CMK (cell line): ENCODE measurements around the gene AGXT.
"Not testable (repeated sequence)": the region's sequence is repeated elsewhere in the genome, so short reads cannot be mapped to it uniquely, and the experiment has no call there.

Source experiments
- DNase-seq: peaks from one replicate; pipeline ENCODE4 v3.0.0-alpha.2; 2010; ENCODE audit warnings: low read depth

AGXT gene

DNA sequence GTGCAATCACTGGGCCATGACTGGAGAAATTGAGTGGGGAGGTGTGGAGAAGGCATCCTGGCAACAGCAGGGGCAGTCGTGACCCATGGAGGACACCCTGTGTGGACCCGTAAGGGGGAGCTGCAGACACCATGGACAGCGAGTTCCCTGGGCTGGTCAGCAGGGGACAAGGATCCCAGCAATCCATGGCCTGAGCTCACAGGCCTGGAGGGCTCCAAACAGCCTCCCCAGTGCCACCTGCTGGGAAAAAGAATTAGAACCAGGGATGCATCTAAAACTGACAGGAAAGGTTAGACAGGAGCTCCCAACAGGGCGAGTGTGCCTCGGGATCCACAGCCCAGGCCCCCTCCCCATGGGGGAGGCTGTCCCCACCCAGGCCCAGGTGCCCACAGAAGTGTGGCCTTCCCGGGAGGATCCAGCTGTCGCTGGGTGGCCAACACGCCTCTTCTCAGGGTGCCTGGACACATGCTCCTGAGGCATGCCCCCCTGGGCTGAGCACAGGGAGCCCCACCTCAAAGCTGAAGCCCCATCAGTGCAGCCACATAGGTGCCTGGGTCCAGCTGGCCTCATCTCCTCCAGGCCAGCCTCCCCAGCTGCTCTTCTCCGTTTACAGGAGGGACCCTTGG is 28.1 kb upstream of the AGXT start:
- DNase-seq = no peak

DNA sequence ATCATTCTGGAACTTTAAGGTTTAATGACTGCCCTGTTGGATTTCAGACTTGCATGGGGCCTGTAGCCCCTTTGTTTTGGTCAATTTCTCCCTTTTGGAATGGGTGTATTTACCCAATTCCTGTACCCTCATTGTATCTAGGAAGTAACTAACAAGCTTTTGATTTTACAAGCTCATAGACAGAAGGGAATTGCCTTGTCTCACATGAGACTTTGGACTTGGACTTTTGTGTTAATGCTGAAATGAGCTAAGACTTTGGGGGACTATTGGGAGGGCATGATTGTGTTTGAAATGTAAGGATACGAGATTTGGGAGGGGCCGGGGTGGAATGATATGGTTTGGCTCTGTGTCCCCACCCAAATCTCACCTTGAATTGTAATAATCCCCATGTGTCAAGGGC is 22.3 kb upstream of the AGXT start:
- DNase-seq = not testable (repeated sequence)

DNA sequence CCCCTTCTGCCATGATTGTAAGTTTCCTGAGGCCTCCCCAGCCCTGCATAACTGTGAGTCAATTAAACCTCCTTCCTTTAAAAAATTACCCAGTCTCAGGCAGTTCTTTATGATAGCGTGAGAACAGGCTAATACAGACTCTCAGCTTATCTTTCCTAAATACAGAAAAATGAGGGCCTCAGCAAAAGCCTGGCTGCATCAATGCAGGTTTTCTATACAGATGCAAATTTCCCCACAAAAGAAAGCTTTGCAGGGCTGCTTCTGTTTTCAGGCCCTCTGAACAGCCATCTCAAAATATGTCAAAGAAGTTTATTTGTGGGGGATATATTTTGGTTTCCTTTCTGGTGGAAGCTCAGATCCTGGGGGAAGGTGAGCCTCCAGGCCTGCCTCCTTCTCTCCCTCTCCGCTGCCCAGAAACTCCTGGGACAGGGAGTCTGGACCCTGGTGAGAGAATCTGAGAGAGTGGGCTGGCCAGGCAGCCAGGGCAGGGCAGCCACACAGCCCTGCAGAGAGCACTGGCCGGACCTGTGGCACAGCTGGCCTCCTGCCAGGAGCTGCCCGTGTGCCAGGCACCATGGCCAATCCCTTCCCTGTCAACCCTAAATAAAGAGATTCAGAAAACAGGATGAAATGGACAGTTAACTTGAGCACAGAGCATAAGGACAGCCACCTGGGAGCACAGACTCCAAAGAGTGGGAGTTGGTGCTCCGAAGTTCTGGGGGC is 21.6 kb upstream of the AGXT start:
- no peak for DNase-seq

DNA sequence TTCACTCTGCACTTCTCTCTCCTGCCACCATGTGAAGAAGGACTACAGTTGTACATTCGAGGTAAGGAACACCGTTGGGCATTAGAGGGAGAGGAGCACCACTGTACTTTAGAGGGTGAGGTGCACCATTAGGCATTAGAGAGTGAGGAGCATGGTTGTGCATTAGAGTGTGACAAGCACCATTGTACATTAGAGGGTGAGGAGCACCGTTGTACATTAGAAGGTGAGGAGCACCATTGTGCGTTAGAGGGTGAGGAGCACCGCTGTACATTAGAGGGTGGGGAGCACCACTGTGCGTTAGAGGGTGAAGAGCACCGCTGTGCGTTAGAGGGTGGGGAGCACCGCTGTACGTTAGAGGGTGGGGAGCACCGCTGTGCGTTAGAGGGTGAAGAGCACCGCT is 20.8 kb upstream of the AGXT start:
- no peak for DNase-seq

- no peak for DNase-seq
These were observed 19.5 kb upstream of the AGXT start for GRCh38 chr2:240848900-240849680.

GRCh38 chr2:240850026-240850425 is 18.6 kb upstream of the AGXT start:
- no peak for DNase-seq

DNA sequence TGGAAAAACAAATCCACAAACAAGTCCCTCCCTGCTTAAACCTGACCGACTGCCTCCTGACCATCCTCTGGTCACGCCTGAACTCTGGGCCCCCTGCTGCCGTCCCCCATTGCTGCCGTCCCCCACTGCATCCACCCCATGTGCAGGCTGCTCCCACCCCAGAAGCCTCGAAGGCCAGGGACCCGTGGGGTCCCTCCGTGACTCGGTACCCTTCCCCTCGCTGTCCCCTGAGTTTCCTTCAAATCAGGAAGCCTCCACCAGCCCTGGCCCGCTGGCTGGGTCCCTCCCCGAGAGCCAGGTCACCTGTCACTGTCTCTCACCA is 17.9 kb upstream of the AGXT start:
- no peak for DNase-seq

GRCh38 chr2:240851078-240851991 is 17.3 kb upstream of the AGXT start:
- peak; percentile 65 for DNase-seq

GRCh38 chr2:240852671-240853314 is 15.8 kb upstream of the AGXT start:
- no peak for DNase-seq

DNA sequence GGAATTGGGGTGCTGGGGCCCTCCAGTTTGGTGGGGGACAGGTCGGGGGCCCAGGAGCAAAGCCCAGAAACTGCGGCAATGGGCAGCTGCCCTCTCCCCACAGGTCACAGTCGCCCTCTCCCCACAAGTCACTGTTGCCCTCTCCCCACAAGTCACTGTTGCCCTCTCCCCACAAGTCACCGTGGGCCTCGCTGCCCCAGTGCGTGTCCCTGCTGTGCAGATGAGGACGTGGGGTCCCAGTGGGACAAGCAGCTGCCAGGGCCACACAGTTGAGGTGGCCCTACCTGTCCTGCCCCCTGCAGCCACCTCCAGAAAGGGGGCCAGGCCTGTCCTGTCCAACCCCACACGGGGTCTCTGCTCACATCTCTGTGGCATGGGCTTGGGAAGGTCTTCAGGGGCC is 13.0 kb upstream of the AGXT start:
- no peak for DNase-seq

DNA sequence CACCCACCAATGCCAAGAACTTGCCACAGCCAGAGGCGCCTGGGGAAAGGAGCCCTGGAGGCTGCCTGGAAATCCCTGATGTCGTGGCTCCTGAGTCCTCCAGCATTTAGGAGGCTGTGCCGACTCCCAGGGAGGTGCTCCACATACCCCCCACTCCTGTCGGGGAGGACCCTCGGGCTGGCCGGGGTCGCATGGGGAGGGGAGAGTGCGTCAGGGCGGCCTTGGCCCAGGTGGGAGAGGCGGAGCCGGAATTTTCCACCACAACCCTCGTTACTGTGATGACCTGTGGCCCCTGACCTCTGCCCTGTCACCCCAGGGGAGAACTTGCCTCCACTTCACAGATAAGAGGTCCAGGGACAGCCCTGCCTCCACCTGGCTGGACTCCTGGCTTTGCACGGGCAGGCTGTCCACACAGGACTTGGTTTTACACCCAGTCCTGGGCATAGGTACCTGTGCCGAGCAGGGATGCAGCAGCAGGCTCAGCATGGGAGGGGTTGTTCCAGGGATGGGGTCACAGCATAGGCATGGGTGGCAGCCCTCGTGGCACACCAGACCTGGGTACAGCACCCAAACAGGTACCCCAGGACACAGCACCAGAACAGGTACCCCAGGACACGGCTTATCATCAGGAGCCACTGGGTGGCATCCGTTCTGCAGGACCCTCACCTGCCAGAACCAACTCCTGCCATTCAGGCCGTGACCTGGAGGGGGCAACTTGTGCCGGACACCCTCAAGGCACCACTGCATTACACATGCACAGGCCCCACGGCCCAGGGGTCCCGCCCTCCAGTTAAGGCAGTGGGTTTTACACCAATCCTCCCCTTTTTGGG is 12.3 kb upstream of the AGXT start:
- DNase-seq = no peak

DNA sequence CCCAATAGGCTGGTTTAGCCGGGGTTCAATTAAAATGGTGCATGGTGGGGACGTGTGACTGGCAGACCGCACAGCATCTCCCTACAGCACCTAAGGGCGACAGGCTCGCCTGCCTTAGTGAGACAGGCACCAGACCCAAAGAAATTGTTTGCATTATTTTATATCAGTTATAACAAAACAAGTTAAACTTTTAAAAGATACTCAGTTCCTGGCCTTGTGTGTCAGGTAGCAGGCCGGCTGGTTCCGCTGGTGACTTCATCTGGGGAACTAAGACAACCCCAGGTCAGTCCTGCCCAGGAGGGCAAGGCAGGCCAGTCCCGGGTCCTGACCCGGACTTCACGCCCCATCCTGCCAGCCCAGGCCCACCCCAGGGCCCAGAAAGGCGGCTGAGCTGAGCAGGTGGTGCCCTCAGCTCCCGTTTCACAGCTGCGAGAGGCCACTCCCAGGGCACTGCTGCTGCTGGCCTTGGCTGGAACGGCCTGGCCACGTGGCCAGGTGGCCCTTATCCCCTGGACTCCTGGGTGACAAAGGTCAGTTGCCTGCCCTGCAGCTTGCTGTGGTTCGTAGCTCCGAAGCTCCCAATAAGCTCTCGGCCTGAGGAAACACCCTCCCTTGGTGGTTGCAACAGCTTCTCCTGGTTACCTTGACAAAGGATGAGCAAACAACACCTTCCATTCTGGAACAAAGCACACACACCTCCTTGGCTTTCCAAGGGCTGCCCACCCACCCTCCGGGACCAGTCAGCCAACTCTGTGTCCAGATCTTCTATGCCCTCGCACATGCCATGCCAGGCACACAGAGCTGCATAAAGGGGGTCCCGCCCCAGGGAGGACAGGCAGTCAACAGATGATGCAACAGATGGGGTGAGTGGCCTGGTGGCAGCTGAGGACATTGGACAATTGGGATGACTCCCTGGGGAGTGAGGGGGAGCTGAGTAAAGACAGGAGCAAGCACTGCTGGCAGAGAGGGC is 11.3 kb upstream of the AGXT start:
- DNase-seq = no peak

GRCh38 chr2:240858321-240858720 is 10.3 kb upstream of the AGXT start:
- no peak for DNase-seq

GRCh38 chr2:240858871-240859270 is 9.8 kb upstream of the AGXT start:
- no peak for DNase-seq

- DNase-seq = no peak
These were observed 7.1 kb upstream of the AGXT start for GRCh38 chr2:240861547-240861946.

- DNase-seq = no peak
These were observed 4.1 kb upstream of the AGXT start for GRCh38 chr2:240864475-240864874.

DNA sequence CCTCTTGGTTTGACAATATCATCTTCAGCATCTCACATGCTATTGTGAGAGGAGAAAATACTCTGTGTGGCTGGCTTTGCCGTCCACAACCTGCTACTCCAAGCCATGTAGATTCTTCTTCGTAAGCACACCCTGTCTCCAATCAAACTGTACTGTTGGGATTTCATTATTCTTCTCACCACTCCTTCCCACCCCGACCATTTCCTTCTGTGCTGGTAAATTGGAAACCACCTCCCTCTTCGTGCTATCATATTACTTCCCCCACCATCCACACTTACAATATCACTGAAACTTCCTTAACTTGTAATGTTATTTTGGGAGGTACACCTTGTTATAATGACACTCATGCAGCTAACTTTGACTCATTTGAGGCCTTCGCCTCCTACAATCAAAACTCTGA is 3.2 kb upstream of the AGXT start:
- no peak for DNase-seq

- DNase-seq = no peak
These were observed 708 bp downstream of the AGXT start for GRCh38 chr2:240869109-240869955.
